BLaER1 treated with 17β-estradiol and CSF1 and Interleukin-3, amounts not matched to agents 10 nM and 100 nM (cell line): ENCODE measurements around the gene NDUFB10.

Experiments used
- H3K27ac ChIP-seq, 11 experiments: shearing (Covaris generic); formaldehyde crosslinking; 2 replicates each; pipeline ENCODE4 v1.8.1; 2022
- H3K27me3 ChIP-seq, 11 experiments: shearing (Covaris generic); formaldehyde crosslinking; 2 replicates each; pipeline ENCODE4 v1.8.1; 2022
- H3K36me3 ChIP-seq, 11 experiments: shearing (Covaris generic); formaldehyde crosslinking; 2 replicates each; pipeline ENCODE4 v1.8.1; 2022
- H3K4me1 ChIP-seq, 10 experiments: shearing (Covaris generic); formaldehyde crosslinking; 2 replicates each; pipeline ENCODE4 v1.8.1; 2022
- H3K4me2 ChIP-seq, 11 experiments: shearing (Covaris generic); formaldehyde crosslinking; 2 replicates each; pipeline ENCODE4 v1.8.1; 2022
- H3K4me3 ChIP-seq, 10 experiments: shearing (Covaris generic); formaldehyde crosslinking; 2 replicates each; pipeline ENCODE4 v1.8.1; 2022
- H3K9ac ChIP-seq, 11 experiments: shearing (Covaris generic); formaldehyde crosslinking; 2 replicates each; pipeline ENCODE4 v1.8.1; 2022
- H3K9me3 ChIP-seq, 11 experiments: shearing (Covaris generic); formaldehyde crosslinking; replicated peaks in 1 of 11; 2 replicates each; pipeline ENCODE4 v1.8.1; 2022
- H4K20me1 ChIP-seq, 11 experiments: shearing (Covaris generic); formaldehyde crosslinking; 2 replicates each; pipeline ENCODE4 v1.8.1; 2022
- Cebpa-rat ChIP-seq, 11 experiments: shearing (Covaris generic); IDR thresholded peaks; 2 replicates each; pipeline ENCODE4 v1.8.1; 2022

The NDUFB10 gene

GRCh38 chr16:1968146-1968953 lies 9.0 kb downstream of the NDUFB10 start:
- no peak overlapping the region for H3K4me2 ChIP-seq
- H3K4me3 ChIP-seq = no peak overlapping the region
- no peaks in the 10 kb centered on the region for H3K27me3 ChIP-seq
- TF ChIP-seq Cebpa-rat (IDR thresholded peaks at IDR 0.05) = no peak
- H3K27ac ChIP-seq = no peak overlapping the region
- H3K9ac ChIP-seq = peak overlapping the region in 3 of 11 experiments; percentile 8 to 15 (median 9); a peak in 2 of 22 replicates
- peaks cover 0 to 27% (median 13%) of the 10 kb centered on the region in 11 experiments; a peak in 20 of 22 replicates for H3K36me3 ChIP-seq
- peaks cover 9 to 39% (median 23%) of the 10 kb centered on the region in 11 experiments for H4K20me1 ChIP-seq
- H3K9me3 ChIP-seq = no peaks in the 10 kb centered on the region; a peak in 1 of 22 replicates
- peaks cover 35 to 41% (median 36%) of the 10 kb centered on the region in 10 experiments for H3K4me1 ChIP-seq

GRCh38 chr16:1971796-1972489 lies 12.6 kb downstream of the NDUFB10 start, which contains the start of gene TBL3:
TBL3 (plus strand) TSS chr16:1972053; CDS start chr16:1972165, 112 bp downstream.
- H3K9ac ChIP-seq = peak within 1 kb of the TSS; percentile 85 to 96 (median 91)
- H3K9me3 ChIP-seq = no peaks in the 10 kb centered on the region
- H3K4me1 ChIP-seq = peaks cover 23 to 28% (median 26%) of the 10 kb centered on the region in 10 experiments
- no peak for TF ChIP-seq Cebpa-rat (IDR thresholded peaks at IDR 0.05)
- H3K4me3 ChIP-seq = peak within 1 kb of the TSS; percentile 85 to 98 (median 97)
- no peaks in the 10 kb centered on the region for H3K27me3 ChIP-seq
- peak within 1 kb of the TSS; percentile 85 to 96 (median 90) for H3K27ac ChIP-seq
- peaks cover 29 to 42% (median 33%) of the 10 kb centered on the region in 11 experiments for H3K36me3 ChIP-seq
- peaks cover 0 to 50% (median 35%) of the 10 kb centered on the region in 11 experiments; a peak in 17 of 22 replicates for H4K20me1 ChIP-seq
- peak within 1 kb of the TSS; percentile 97 to 100 (median 99) for H3K4me2 ChIP-seq

GRCh38 chr16:1972490-1972877 lies 13.1 kb downstream of the NDUFB10 start:
- H3K4me1 ChIP-seq = peaks cover 23 to 28% (median 26%) of the 10 kb centered on the region in 10 experiments
- H3K27me3 ChIP-seq = peaks cover 0 to 1% (median under 1%) of the 10 kb centered on the region in 11 experiments; a peak in 5 of 22 replicates
- peak overlapping the region; percentile 85 to 96 (median 91) for H3K9ac ChIP-seq
- no peaks in the 10 kb centered on the region for H3K9me3 ChIP-seq
- no peak for TF ChIP-seq Cebpa-rat (IDR thresholded peaks at IDR 0.05)
- peak overlapping the region; percentile 85 to 96 (median 90) for H3K27ac ChIP-seq
- peaks cover 0 to 53% (median 37%) of the 10 kb centered on the region in 11 experiments; a peak in 17 of 22 replicates for H4K20me1 ChIP-seq
- H3K36me3 ChIP-seq = peaks cover 34 to 42% (median 36%) of the 10 kb centered on the region in 11 experiments
- H3K4me3 ChIP-seq = peak overlapping the region; percentile 85 to 98 (median 97)
- H3K4me2 ChIP-seq = peak overlapping the region; percentile 96 to 100 (median 99)

GRCh38 chr16:1973461-1974156 lies 14.3 kb downstream of the NDUFB10 start:
- TF ChIP-seq Cebpa-rat (IDR thresholded peaks at IDR 0.05) = no peak
- peaks cover 45 to 53% (median 47%) of the 10 kb centered on the region in 11 experiments for H3K36me3 ChIP-seq
- H3K9ac ChIP-seq = peak overlapping the region; percentile 85 to 96 (median 91); a peak in 19 of 22 replicates
- H3K27me3 ChIP-seq = peaks cover 7 to 13% (median 11%) of the 10 kb centered on the region in 11 experiments
- no peak overlapping the region for H3K27ac ChIP-seq
- H4K20me1 ChIP-seq = peaks cover 0 to 64% (median 49%) of the 10 kb centered on the region in 11 experiments; a peak in 19 of 22 replicates
- H3K4me3 ChIP-seq = peak overlapping the region in 9 of 10 experiments; percentile 85 to 98 (median 97); a peak in 12 of 20 replicates
- H3K4me2 ChIP-seq = peak overlapping the region; percentile 96 to 100 (median 99)
- H3K9me3 ChIP-seq = no peaks in the 10 kb centered on the region
- H3K4me1 ChIP-seq = peaks cover 23 to 28% (median 26%) of the 10 kb centered on the region in 10 experiments

- Histone ChIP-seq H3K4me3 (no peak overlapping the region), H3K27ac (no peak overlapping the region), H3K4me2 (no peak overlapping the region; a peak in 1 of 22 replicates), H3K36me3 (peaks cover 52 to 61% (median 55%) of the 10 kb centered on the region in 11 experiments), H4K20me1 (peaks cover 0 to 72% (median 57%) of the 10 kb centered on the region in 11 experiments; a peak in 19 of 22 replicates), H3K9me3 (no peaks in the 10 kb centered on the region), H3K9ac (0 out of 22 replicates have a peak overlapping the region, but pooled peaks of 1 of the 11 experiments have one; percentile 92), H3K27me3 (peaks cover 15 to 21% (median 19%) of the 10 kb centered on the region in 11 experiments), H3K4me1 (peaks cover 23 to 30% (median 26%) of the 10 kb centered on the region in 10 experiments)
- no peak for TF ChIP-seq Cebpa-rat (IDR thresholded peaks at IDR 0.05)
Measured at GRCh38 chr16:1974157-1975070, 15.1 kb downstream of the NDUFB10 start.

- no peak overlapping the region for H3K4me2 ChIP-seq
- peaks cover 0 to 84% (median 69%) of the 10 kb centered on the region in 11 experiments; a peak in 19 of 22 replicates for H4K20me1 ChIP-seq
- peaks cover 19 to 37% (median 24%) of the 10 kb centered on the region in 10 experiments for H3K4me1 ChIP-seq
- H3K9me3 ChIP-seq = no peaks in the 10 kb centered on the region
- no peak overlapping the region for H3K4me3 ChIP-seq
- peaks cover 27 to 33% (median 31%) of the 10 kb centered on the region in 11 experiments for H3K27me3 ChIP-seq
- H3K9ac ChIP-seq = no peak overlapping the region
- peaks cover 54 to 65% (median 57%) of the 10 kb centered on the region in 11 experiments for H3K36me3 ChIP-seq
- TF ChIP-seq Cebpa-rat (IDR thresholded peaks at IDR 0.05) = no peak
- H3K27ac ChIP-seq = no peak overlapping the region
Measured at GRCh38 chr16:1975432-1976215, 16.3 kb downstream of the NDUFB10 start.

GRCh38 chr16:1976216-1976520 lies 16.8 kb downstream of the NDUFB10 start:
- no peaks in the 10 kb centered on the region for H3K9me3 ChIP-seq

More at GRCh38 chr16:1976216-1976520, 16.8 kb downstream of the NDUFB10 start:
- H3K36me3 ChIP-seq = peaks cover 54 to 65% (median 57%) of the 10 kb centered on the region in 11 experiments
- H3K4me3 ChIP-seq = no peak overlapping the region
- peaks cover 0 to 90% (median 74%) of the 10 kb centered on the region in 11 experiments; a peak in 19 of 22 replicates for H4K20me1 ChIP-seq
- H3K9ac ChIP-seq = no peak overlapping the region
- H3K27me3 ChIP-seq = peaks cover 32 to 38% (median 37%) of the 10 kb centered on the region in 11 experiments
- no peak overlapping the region for H3K27ac ChIP-seq
- no peak for TF ChIP-seq Cebpa-rat (IDR thresholded peaks at IDR 0.05)
- H3K4me1 ChIP-seq = peaks cover 14 to 32% (median 18%) of the 10 kb centered on the region in 10 experiments
- H3K4me2 ChIP-seq = no peak overlapping the region
